GM19025 (cell line): Measurements from ENCODE around the gene LRP2.

Experiments
- ATAC-seq: cut with Tn5 transposase; IDR thresholded peaks from one replicate; pipeline ENCODE4 v1.9.1; 2021; ENCODE audit warnings: mild to moderate bottlenecking, low read depth, moderate library complexity; ENCODE audit not compliant: unreplicated experiment

LRP2 gene

DNA sequence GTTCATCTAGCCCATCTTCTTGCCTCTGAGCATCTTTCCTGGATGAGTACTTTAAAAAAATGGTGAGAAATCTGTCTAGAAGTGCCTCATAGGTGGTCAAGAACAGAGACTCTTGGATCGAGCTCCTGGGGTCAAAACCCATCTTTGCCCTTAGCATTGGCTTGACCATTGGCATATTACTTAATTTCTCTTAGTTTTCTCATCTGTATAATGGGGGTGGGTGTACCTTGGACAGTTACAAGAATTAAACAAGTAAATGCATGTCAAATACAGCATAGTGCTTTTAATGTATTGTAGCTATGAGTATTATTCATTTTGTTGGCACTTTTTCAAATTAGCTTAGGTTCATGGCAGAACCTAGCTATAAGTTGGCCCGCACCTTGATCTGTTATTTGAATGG lies 256.2 kb downstream of the LRP2 start:
- ATAC-seq: no peak

DNA sequence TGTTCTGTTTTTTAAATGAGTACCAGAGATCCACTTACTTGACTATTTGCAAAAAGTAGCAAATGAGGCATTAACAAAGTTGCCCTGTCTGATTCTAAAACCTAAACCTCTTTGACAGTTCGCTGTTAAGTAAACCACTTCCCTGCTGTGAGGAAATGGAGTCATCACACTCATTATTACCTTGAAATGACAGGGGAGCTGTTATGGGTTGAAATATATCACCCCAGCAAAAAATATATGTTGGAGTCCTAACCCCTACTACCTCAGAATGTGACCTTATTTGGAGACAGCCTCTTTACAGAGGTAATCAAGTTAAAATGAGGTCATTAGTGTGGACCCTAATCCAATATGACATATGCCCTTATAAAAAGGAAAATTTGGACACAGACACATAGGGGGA lies 256.9 kb downstream of the LRP2 start:
- ATAC-seq: no peak

DNA sequence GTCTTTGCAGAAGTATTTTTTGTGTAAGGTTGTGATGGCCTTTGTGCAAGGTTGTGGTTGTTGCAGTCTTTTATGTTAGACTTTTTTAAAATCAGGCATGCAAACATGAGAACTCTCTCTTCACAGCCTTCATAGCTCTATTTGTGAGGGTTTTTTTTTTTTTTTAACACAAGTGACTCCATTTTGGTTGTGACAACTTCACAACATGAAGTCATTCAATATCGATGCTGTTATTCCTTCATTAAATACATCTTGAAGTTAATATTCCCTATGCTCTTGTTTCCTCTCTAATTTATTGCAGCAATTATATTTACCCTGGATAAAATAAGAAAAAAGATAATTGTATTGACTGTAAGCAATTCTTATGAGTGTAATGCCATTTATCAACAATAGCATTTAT lies 257.5 kb downstream of the LRP2 start:
- ATAC-seq: no peak

DNA sequence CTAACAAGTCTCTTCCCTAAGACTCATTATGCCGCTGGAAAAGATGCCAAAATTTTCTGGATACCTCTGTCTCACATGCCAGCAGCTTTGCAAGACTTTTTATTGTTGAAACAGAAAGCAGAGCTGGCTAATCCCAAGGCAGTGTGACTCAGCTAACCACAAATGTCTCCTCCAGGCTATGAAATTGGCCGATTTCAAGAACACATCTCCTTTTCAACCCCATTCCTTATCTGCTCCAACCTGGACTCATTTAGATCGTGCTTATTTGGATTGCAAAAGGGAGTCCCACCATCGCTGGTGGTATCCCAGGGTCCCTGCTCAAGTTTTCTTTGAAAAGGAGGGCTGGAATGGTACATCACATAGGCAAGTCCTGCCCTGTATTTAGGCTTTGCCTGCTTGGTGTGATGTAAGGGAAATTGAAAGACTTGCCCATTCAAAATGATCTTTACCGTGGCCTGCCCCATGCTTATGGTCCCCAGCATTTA lies 266.7 kb downstream of the LRP2 start:
- no peak for ATAC-seq

DNA sequence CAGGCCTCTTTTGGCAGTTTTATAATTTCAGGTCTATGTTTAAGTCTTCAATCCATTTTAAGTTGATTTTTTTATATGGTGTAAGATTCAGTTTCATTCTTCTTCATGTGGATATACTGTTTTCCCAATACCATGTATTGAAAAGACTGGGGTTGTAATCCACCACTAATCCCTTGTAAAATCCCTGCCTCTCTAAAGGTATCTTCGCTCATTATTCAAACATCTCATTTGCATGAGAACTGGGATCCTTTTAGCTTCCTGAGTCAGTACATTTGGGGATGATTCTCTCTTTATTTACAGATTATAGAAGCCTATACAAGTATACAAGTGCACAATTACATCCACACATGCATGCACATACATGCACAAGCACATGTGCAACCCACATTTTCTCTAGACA lies 267.7 kb downstream of the LRP2 start:
- ATAC-seq: no peak

DNA sequence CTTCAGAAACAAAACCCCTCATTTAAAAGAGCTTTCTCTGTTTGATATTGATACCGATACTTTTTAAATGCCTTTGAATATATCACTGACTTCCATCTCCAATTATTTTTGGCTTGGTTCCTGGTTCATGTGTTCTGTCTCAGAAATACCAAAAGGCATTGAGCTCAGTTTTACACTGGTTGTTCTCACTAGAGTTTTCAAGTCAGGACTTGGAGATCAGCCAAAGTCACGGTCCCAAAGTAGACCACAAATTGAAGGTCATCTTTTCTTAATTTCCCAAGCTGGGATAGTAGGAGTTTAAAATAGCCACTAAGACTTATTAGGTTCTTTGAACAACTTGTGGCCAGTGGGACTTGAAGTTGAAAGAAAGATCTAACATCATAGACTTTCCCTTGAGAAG lies 268.8 kb downstream of the LRP2 start:
- ATAC-seq: no peak

DNA sequence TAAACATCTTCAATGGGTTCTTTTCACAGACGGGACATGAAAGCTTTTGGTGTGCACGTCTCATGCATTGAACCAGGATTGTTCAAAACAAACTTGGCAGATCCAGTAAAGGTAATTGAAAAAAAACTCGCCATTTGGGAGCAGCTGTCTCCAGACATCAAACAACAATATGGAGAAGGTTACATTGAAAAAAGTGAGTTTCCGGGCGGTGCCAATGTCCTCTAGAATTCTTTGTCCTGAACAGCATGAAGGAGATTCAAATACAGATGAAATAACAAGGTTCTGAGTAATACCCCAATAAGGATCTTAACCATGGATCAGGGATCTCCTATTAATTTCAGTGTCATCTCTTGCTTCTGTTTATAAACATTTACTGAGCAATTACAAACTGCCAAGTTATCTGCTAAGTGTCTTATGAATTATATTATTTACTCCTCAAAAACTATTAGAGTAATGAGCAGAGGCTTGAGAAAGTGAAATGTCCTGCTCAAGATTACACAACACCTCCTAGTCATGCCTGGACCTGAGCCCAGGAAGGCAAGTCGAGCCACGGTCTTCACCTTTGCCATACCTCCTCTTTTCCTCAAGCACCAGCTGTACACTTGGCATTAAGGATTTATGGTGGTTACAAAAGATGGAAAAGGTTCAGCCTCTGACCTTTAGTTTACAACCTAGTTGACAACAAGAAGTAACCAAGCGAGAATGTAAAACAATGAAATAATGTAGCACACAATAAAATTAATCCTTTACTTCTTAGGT lies 270.4 kb downstream of the LRP2 start:
- no peak for ATAC-seq

DNA sequence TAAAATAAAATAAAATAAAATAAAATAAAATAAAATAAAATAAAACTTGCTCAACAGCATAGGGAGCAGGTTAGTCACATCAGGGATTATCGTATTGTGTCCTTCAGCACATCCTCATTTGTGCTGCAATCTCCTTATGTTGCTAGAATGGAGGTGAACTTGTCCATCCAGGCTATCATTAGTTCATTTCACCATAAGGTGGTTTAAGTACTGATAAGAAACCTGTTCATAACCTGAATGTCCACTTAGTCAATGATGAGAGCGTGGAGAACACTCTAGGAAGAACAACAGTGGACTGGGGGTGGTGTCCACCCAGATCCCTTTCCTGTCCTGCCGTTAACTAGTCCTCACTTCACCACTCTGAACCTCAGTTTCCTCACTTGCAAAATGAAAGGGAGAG lies 271.1 kb downstream of the LRP2 start:
- no peak for ATAC-seq

DNA sequence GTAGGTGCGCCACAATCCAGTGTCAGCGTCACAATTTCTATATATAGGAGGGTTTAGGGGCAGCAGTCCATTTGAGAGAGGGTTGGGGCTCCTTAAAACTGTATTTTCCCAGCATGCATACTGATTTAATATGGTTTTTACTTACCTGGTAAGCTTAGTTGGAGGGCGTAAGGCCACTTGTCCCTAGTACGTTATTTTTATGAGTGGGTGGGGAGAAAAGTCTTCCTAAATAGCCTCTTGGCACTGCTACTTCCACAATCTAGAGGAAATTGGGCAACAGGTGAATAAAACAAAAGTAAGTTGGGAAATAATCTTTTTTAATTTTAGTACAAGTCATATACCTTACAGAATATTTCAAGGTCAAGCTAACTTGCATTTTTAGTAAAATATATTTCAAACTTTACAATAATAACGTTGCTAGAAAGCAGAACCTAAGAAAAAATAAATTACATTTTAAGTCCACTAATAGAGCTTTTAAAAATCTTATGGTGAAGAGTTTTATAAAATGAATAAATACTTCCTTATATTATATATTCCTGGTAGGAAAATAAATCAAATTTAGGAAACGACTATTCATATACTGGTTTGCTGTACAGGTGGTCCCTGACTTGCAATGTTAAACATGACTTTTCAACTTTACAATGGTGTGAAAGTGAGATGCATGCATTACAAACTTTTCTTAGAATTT lies 272.1 kb downstream of the LRP2 start:
- no peak for ATAC-seq

DNA sequence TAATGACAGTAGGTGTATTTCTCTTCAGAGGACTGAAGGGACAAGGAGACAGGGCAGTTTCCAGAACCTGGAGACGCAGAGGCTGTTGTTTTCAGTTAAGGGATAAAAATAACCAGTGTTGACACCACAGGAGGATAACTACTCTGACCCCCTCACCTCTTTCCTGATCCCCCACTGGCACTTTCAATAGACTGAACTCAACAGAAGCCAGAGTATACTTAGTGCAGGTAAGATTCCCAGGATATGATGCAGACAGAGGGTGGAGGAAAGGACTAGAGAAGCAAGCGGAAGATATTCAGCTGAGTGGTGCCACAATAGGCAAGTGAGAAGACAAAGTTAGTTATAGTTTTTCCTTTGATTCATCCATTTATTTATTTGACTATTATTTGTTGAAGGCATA lies 273.2 kb downstream of the LRP2 start:
- ATAC-seq: no peak

DNA sequence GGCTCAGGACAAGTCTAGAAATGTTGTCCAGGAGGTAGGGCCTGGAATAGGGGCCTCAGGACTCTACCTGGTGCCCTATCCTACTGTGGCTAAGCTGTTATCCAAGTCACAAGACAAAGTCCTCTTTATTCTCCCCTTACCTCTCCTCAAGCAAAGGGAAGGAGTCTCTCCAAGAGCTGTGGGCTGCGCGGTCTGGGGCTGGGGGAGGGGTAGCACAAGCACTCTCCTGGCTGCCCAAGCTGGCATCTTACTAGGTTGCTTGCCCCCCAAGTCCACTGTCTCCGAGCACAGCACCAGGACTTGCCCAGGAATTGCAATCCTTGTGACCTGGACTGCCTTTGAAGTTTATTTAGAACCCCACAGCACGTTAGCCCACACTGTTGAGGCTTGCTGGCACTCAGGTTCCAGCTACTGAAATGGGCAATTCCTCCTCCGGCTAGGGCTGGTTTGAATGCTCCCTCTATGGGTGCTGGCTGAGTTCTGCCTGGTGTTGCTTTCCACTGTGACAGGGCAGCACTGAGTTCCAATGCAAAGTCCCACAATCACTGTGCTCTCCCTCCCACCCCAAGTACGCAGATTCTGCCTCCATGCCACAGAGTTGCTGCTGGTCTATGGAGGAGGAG lies 274.5 kb downstream of the LRP2 start:
- no peak for ATAC-seq

DNA sequence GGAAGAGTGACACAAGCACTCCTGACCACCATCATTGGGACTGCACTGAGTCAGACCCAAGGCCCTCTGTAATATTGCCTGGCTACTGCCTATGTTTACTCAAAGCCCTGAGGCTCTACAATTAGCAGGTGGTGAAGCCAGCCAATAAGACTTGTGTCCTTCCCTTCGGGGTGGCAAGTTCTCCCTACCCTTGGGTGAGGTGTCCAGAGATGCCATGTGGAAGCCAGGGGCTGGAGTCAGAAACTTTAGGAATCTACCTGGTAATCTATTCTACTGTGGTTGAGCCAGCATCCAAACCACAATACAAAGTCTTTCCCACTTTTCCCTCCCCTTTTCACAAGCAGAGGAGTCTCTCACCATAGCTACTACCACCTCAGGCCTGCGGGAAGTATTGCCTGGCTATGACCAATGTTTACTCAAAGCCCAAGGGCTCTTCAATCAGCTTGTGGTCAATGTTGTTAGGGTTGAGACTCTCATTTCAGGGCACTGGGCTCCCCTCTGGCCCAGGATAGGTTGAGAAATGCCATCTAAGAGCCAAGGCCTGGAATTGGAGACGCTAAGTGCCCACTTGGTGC lies 275.4 kb downstream of the LRP2 start:
- no peak for ATAC-seq

DNA sequence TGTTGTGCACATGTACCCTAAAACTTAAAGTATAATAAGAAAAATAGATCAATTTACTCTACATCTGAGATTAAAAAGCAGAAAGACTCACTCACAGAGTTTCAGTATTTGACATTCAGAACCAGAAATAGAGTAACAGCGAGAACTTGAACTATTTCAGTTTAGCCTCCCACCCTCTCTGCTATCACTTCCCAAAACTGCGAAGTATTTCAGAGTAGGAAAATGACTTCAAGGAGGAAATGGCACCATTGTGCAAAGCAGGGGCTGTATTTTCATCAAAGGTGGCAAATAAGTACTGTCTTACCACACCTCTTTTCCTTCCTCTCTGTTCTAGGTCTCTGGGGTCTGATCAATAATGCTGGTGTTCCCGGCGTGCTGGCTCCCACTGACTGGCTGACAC lies 279.3 kb downstream of the LRP2 start:
- ATAC-seq: peak; percentile 35

DNA sequence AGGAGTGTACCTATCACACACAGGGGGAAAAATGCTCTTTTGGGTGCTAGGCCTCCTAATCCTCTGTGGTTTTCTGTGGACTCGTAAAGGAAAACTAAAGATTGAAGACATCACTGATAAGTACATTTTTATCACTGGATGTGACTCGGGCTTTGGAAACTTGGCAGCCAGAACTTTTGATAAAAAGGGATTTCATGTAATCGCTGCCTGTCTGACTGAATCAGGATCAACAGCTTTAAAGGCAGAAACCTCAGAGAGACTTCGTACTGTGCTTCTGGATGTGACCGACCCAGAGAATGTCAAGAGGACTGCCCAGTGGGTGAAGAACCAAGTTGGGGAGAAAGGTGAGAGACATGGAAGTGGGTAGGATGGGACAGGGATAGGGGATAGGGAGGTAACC lies 280.8 kb downstream of the LRP2 start:
- ATAC-seq: no peak

DNA sequence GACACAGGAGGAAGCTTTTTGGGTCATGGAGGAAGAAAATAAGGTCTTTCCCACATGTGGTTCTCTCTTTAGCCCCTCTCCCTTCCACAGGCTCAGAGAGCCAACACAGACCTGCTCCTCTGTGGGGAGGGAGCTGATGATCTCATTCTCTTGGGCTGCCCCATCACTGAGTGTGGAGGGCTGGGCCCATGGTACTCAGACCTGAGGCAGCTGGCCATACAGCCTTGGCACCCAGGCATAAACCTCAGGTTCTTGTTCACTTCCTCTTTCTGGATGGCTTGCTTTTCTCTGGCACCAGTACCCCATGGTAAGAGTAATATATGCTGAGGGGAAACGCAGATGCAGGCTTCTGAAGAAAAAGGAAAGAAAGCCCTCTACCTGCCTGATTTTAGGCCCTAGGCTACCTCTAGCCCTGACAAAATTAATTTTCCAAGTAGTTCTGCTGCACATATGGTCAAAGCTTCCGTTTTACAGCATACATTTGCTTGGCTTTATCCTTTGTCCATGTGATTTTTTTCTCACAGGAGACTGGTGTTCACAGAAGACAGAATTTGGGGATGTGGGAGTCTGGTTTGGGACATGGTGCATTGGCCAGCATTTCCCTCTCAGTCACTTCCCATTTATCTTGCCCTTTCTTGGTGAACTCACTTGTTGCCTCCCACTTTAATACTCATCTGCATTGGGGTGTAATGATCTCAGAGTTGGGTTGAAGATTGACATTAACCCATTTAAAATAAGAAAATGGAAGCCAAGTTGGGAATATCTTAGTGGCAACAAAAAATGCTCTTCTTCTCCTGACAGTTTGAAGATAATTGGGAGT lies 281.9 kb downstream of the LRP2 start:
- peak; percentile 78 for ATAC-seq

DNA sequence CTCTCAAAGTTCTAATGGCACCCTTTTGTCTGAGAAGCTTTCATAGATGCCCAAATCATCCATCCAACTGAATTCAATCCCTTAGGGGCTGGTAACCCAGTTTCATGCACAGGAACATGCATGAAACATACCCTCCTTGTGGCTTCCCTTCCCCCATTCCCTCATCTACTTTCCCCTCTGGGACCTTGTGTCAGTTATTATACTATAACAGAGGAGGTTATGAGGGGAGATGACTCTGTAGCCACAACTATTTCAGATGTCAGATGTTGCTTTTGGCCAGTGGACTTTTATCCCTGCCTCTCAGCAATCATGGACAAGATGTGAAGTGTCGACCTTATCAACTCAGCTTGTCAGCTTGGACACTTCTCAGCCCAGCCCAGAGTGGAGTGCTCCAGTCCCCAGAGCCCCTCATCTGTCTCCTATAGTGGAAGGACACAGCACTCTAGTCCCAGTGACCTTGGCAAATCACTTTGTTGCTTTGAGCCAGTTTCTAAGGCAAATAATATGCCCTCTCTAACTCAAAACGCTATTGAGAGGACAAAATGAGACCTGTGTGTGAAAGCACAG lies 284.6 kb downstream of the LRP2 start:
- ATAC-seq: no peak
